Colonic mucosa (tissue), 4 donors: ENCODE data around the gene ETV3. TPM values are rescaled to one million over a fixed set of nuclear protein-coding genes. Genes with fewer than 3 reads are reported as not detected.

Source experiments
- DNase-seq: peaks from one replicate; pipeline ENCODE4 v3.0.0-alpha.2; 2020
- H3K27ac ChIP-seq: fragments of 200-600 bp; one replicate; pipeline ENCODE4 v1.8.0; 2021
- H3K27me3 ChIP-seq: fragments of 200-600 bp; one replicate; pipeline ENCODE4 v1.8.0; 2021
- H3K36me3 ChIP-seq: fragments of 200-600 bp; one replicate; pipeline ENCODE4 v1.8.0; 2021
- H3K4me1 ChIP-seq: fragments of 200-600 bp; one replicate; pipeline ENCODE4 v1.8.0; 2021; ENCODE audit warnings: mild to moderate bottlenecking
- H3K4me3 ChIP-seq: fragments of 200-600 bp; one replicate; pipeline ENCODE4 v1.8.0; 2021
- H3K9ac ChIP-seq, 2 donors: one replicate each; pipeline ENCODE4 v1.7.0; 2013; ENCODE audit warnings: control low read depth in 2 of 2, low read depth in 2 of 2, low read length in 2 of 2
- H3K9me3 ChIP-seq: fragments of 200-600 bp; one replicate; pipeline ENCODE4 v1.8.0; 2021
- intact Hi-C: fragments of 100-400 bp; cut with DNase I; formaldehyde crosslinking; loops from one replicate; pipeline ENCODE4 v1.14.1; 2022
- total RNA-seq, 2 donors: library from RNA; stranded (reverse); fragmentation: NEBNext Ultra II Directional in 1 of 2; extraction: Animal tissue kit (Norgen Biotek cat#: 25700) in 1 of 2; gene quantifications; one replicate each; pipeline ENCODE4 v1.2.1, GENCODE V29; 2021
- TF ChIP-seq, protein P1 (sequence below): fragments of 200-600 bp; IDR thresholded peaks from one replicate; pipeline ENCODE4 v1.8.0; 2022; ENCODE audit warnings: antibody characterized with exemption, mild to moderate bottlenecking
- donor health status: healthy.
- donor health status: DM: no; HTN: no; CAD: no.
- donor health status: DM: no; HTN: no; CAD: no.

ETV3 gene
- total RNA-seq, 2 donors from 2014 or later: 20.7 to 38.7 TPM

DNA sequence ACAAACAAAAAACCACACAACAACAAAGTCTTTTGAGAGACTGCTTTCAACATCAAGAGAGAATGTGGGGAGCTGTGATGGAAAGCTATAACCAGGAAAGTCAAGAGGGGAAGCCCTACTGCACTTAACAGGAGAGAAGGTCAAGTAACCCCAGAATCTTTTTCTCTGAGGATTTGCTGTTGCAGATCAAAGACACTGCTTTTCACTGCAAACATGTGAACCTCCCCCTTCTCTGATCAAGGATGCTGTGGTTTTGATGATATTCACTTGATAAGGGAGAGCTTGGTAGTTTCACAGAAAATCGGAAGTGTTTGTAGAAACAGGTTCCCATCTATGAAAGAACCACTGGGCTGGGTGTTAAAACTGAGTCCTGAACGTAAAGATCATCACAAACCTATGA is 4.8 kb downstream of the ETV3 start:
- Histone ChIP-seq H3K4me3 (no peak overlapping the region), H3K4me1 (peaks cover 7% of the 10 kb centered on the region), H3K27me3 (no peaks in the 10 kb centered on the region), H3K36me3 (peaks cover 36% of the 10 kb centered on the region), H3K9me3 (no peaks in the 10 kb centered on the region), H3K27ac (no peak overlapping the region), H3K9ac (no peak overlapping the region)
- no peak for DNase-seq
- TF ChIP-seq, protein P1, sequence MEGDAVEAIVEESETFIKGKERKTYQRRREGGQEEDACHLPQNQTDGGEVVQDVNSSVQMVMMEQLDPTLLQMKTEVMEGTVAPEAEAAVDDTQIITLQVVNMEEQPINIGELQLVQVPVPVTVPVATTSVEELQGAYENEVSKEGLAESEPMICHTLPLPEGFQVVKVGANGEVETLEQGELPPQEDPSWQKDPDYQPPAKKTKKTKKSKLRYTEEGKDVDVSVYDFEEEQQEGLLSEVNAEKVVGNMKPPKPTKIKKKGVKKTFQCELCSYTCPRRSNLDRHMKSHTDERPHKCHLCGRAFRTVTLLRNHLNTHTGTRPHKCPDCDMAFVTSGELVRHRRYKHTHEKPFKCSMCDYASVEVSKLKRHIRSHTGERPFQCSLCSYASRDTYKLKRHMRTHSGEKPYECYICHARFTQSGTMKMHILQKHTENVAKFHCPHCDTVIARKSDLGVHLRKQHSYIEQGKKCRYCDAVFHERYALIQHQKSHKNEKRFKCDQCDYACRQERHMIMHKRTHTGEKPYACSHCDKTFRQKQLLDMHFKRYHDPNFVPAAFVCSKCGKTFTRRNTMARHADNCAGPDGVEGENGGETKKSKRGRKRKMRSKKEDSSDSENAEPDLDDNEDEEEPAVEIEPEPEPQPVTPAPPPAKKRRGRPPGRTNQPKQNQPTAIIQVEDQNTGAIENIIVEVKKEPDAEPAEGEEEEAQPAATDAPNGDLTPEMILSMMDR: no peak
- intact Hi-C loops: no loop called here

DNA sequence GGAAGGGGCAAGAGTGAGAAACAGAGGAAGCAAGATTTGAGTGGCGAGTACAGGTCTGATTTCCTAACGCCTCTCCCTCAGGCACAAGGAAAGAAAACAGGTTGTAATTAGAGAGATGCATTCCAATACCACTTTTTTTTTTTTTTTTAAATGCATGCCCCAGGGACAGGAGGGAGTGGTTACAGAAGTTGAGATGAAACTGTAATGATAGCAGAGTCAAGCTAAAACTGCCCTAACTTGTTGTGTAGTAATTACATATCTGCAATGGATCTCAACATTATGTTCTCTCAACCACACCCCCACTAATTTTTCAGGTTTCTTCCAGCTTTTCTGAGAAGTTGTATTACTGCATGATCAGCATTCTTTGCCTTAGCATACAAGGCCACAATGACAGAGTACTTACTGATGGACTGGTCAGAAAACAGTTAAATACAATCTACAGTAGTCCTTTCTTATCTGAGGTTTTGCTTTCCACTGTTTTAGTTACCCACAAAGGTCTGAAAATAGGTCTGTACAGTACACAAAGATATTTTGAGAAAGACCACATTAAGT is 5.5 kb downstream of the ETV3 start:
- no peak for DNase-seq
- intact Hi-C loops: no loop called here

DNA sequence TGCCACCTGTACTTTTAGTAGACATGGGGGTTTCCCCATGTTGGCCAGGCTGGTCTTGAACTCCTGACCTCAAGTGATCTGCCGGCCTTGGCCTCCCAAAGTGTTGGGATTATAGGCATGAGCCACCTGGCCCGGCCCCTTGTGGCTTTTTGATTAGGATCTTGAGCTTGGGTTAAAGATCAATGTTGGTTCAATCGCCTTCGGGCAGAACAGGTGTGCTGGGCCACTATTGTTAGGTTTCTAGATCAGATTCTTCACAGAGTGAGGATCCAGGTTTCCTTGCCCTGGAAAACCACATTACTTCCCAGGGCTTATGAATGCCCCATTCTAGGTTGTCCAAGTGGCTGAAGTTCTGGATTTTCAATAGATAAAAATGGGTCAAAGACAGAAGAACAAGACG is 6.1 kb downstream of the ETV3 start:
- H3K27me3 ChIP-seq: no peaks in the 10 kb centered on the region
- no peaks in the 10 kb centered on the region for H3K9me3 ChIP-seq
- H3K27ac ChIP-seq: no peak overlapping the region
- H3K4me3 ChIP-seq: no peak overlapping the region
- no peak for DNase-seq
- no peak overlapping the region for H3K9ac ChIP-seq
- intact Hi-C loops: no loop called here
- H3K4me1 ChIP-seq: peaks cover 7% of the 10 kb centered on the region
- H3K36me3 ChIP-seq: peaks cover 42% of the 10 kb centered on the region
- TF ChIP-seq, protein P1: no peak

More for the DNA sequence above, 5.5 kb downstream of the ETV3 start:
- Histone ChIP-seq H3K9ac (no peak overlapping the region), H3K4me1 (peaks cover 7% of the 10 kb centered on the region), H3K9me3 (no peaks in the 10 kb centered on the region), H3K27me3 (no peaks in the 10 kb centered on the region), H3K27ac (no peak overlapping the region), H3K4me3 (no peak overlapping the region), H3K36me3 (peaks cover 42% of the 10 kb centered on the region)
- TF ChIP-seq, protein P1: no peak

DNA sequence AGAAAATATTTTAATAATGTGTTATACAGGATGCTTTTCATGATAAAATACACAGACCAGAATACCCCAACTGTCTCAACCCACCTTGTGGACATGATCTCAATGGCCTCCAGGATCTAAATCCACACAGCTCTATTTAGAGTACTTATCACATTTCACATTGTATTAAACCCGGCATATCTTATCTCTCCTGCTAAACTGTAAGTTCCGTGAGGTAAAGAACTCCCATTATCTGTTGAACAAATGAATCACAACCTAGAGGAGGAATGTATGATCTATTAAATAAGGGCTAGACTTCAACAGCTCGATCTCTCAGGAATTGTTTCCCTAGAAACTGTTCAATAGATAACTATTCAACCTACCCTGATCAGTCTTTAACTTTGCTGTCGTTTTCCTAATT is 6.9 kb downstream of the ETV3 start:
- Histone ChIP-seq H3K27ac (no peak overlapping the region), H3K27me3 (no peaks in the 10 kb centered on the region), H3K9me3 (no peaks in the 10 kb centered on the region), H3K4me1 (no peaks in the 10 kb centered on the region), H3K36me3 (peaks cover 42% of the 10 kb centered on the region), H3K4me3 (no peak overlapping the region), H3K9ac (no peak overlapping the region)
- intact Hi-C loops: no loop called here
- DNase-seq: no peak
- TF ChIP-seq, protein P1: no peak

DNA sequence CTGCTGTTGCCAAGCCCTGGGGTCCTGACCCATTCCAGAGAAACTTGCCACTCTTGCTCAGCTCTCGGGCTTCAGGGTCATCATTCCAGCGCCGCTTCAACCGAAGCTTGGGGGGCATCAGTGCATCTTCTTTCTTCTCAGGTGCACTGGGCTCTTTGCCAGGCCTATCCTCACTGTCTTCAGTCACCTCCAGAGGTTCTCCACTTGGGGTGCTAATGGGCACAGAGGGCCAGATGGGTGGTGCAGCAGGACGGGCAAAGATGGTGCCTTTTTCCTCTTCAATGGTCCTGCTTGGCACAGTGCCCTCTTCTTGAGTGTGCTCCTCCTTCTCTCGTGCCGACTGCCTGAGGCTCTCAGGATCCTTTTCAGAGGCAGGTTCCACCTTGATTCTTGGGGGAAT is 13.3 kb downstream of the ETV3 start:
- H3K27me3 ChIP-seq: no peaks in the 10 kb centered on the region
- H3K4me3 ChIP-seq: no peak overlapping the region
- H3K9me3 ChIP-seq: no peaks in the 10 kb centered on the region
- H3K36me3 ChIP-seq: peaks cover 6% of the 10 kb centered on the region
- no peak overlapping the region for H3K27ac ChIP-seq
- H3K4me1 ChIP-seq: no peaks in the 10 kb centered on the region
- TF ChIP-seq, protein P1: no peak
- no peak overlapping the region for H3K9ac ChIP-seq
- intact Hi-C loops: no loop called here
- DNase-seq: no peak
